Ishikawa (cell line): ENCODE data around the gene P2RY14.

Experiments
- CEBPB ChIP-seq: IDR thresholded peaks from 2 replicates; pipeline ENCODE4 v1.6.1; 2012
- CREB1 ChIP-seq: IDR thresholded peaks from 2 replicates; pipeline ENCODE4 v1.6.1; 2012; ENCODE audit warnings: low read depth
- EGR1 ChIP-seq: IDR thresholded peaks from 2 replicates; pipeline ENCODE4 v1.6.1; 2012
- EP300 ChIP-seq: IDR thresholded peaks from 2 replicates; pipeline ENCODE4 v1.6.1; 2012; ENCODE audit warnings: borderline replicate concordance
- FOXM1 ChIP-seq: IDR thresholded peaks from 2 replicates; pipeline ENCODE4 v1.6.1; 2012; ENCODE audit warnings: low read depth, borderline replicate concordance
- NFIC ChIP-seq: IDR thresholded peaks from 2 replicates; pipeline ENCODE4 v1.6.1; 2012
- RAD21 ChIP-seq: IDR thresholded peaks from 2 replicates; pipeline ENCODE4 v1.6.1; 2012; ENCODE audit warnings: low read depth
- TAF1 ChIP-seq: IDR thresholded peaks from 2 replicates; pipeline ENCODE4 v1.6.1; 2012; ENCODE audit warnings: low read depth, mild to moderate bottlenecking
- TCF12 ChIP-seq: IDR thresholded peaks from 2 replicates; pipeline ENCODE4 v1.6.1; 2012; ENCODE audit warnings: low read depth
- TEAD4 ChIP-seq: IDR thresholded peaks from 2 replicates; pipeline ENCODE4 v1.6.1; 2012
- YY1 ChIP-seq: IDR thresholded peaks from 2 replicates; pipeline ENCODE4 v1.6.1; 2012; ENCODE audit warnings: low read depth
- ZBTB7A ChIP-seq: IDR thresholded peaks from 2 replicates; pipeline ENCODE4 v1.6.1; 2012; ENCODE audit warnings: low read depth
- TF ChIP-seq, protein P1 (sequence below): IDR thresholded peaks from 2 replicates; pipeline ENCODE4 v1.6.1; 2012
- TF ChIP-seq, protein P2 (sequence below): IDR thresholded peaks from 2 replicates; pipeline ENCODE4 v1.6.1; 2012; ENCODE audit warnings: low read depth, mild to moderate bottlenecking

- TF ChIP-seq CEBPB (no peak), FOXM1 (no peak), EGR1 (no peak), NFIC (no peak), EP300 (no peak), ZBTB7A (no peak), TAF1 (no peak), YY1 (no peak), RAD21 (no peak), TEAD4 (no peak), TCF12 (no peak), CREB1 (no peak)
- TF ChIP-seq, protein P1, sequence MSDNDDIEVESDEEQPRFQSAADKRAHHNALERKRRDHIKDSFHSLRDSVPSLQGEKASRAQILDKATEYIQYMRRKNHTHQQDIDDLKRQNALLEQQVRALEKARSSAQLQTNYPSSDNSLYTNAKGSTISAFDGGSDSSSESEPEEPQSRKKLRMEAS: no peak
- TF ChIP-seq, protein P2, sequence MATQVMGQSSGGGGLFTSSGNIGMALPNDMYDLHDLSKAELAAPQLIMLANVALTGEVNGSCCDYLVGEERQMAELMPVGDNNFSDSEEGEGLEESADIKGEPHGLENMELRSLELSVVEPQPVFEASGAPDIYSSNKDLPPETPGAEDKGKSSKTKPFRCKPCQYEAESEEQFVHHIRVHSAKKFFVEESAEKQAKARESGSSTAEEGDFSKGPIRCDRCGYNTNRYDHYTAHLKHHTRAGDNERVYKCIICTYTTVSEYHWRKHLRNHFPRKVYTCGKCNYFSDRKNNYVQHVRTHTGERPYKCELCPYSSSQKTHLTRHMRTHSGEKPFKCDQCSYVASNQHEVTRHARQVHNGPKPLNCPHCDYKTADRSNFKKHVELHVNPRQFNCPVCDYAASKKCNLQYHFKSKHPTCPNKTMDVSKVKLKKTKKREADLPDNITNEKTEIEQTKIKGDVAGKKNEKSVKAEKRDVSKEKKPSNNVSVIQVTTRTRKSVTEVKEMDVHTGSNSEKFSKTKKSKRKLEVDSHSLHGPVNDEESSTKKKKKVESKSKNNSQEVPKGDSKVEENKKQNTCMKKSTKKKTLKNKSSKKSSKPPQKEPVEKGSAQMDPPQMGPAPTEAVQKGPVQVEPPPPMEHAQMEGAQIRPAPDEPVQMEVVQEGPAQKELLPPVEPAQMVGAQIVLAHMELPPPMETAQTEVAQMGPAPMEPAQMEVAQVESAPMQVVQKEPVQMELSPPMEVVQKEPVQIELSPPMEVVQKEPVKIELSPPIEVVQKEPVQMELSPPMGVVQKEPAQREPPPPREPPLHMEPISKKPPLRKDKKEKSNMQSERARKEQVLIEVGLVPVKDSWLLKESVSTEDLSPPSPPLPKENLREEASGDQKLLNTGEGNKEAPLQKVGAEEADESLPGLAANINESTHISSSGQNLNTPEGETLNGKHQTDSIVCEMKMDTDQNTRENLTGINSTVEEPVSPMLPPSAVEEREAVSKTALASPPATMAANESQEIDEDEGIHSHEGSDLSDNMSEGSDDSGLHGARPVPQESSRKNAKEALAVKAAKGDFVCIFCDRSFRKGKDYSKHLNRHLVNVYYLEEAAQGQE: no peak
Observed at GRCh38 chr3:151316267-151316991, 38.1 kb upstream of the P2RY14 start, which contains the start of gene GPR87.
